HG03139 (cell line): ENCODE measurements around the gene TCF7L2.
"Not testable (repeated sequence)": the region's sequence is repeated elsewhere in the genome, so short reads cannot be mapped to it uniquely, and the experiment has no call there.

Source experiments
- ATAC-seq: cut with Tn5 transposase; IDR thresholded peaks from one replicate; pipeline ENCODE4 v1.9.1; 2021; ENCODE audit not compliant: unreplicated experiment

TCF7L2 gene

DNA sequence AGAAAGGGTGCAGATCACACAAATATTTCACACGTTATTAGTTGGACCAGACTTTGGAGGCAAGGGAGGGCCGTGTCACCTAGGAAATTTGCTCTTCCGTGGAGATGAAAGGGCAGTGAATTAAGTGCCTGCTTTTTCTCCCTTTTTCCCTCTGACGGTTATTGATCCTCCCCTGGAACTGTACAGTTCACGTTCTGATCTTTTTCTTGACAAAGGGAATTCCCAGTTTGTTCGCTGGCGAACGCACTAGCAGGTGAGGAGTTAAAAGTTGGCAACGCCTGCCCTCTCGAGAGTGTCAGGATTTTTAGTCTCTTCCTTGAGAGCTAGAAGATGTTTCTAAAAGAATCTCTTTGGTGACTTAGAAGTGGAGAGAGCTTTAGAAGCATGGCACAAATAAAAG, 111.5 kb downstream of the TCF7L2 start:
- no peak for ATAC-seq

DNA sequence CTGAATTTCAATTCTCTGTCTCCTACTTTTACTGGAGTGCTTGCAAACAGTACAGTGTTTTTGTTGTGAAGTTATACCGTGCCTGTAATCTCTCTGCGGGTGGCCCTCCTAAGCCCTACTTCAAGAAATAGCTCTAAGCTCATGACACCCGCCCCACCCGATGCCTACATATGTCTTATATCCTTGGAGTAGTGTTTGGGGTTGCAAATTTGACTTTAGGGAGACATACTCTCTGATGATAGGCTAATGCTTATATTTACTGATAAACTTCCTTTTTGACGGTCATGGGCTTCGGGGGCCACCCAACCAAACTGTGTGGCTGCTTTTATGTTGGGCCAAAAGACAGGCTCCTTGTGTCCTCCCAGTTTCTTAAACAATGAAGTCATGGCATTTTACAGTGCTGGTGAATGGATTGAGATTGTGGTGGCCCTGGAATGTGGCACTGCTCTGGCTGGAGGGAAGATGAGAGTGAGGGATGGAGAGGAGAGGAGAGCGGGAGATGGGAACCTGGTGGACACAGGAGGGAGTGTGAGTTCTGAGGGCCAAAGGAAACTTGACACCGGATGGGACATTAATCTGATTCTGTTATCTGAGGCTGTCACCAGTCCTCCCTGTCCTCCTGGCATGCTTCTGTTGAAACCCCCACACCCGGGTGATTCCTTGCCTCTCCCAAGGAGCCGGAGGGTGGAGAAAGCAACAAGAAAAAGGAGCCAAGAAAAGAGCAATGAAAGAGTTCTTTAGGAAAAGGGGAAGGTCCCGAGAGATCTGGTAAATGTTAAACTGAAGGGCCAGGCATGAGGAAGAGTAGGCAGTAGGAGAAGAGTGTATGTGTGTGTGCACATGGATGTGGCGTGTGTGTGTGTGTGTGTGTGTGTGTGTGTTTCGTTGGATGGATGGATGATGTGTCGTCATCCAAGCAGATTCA, 113.3 kb downstream of the TCF7L2 start:
- ATAC-seq: no peak

- no peak for ATAC-seq
Measured at GRCh38 chr10:113064039-113064438, 114.0 kb downstream of the TCF7L2 start.

GRCh38 chr10:113066120-113066519, 116.1 kb downstream of the TCF7L2 start:
- not testable (repeated sequence) for ATAC-seq

DNA sequence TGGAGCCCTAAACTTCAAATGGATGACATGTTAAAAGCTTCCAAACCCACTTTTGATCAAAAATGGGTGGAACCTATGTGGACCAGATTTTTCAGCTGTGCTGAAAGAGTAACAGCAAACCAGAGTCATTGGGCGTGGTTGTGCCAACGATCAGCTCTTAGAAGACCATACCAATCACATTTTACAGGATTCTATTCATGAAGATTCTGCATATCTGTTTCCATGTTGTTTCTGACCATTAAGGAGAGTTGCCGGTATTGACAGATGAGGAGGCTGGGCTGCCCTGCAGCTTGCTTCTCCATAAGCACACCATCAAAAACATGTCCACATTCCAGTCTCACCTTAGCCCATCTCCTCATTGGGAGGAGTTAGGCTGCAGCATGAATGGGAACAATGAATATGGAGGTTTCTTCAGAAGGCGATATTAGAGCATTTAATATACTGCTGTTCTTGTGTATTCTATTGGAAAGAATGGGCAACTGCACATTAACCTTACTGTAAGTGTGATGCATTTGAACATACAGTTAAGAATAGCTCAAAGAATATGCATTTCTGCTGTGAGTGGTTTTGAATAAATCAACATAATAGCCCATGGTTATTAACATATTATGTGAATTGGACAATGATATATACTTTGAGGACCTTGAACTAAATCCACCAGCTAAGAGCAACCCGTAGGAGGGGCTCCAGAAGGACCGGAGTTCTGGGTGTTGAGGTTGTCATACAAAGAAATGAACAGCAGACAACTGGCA, 116.7 kb downstream of the TCF7L2 start:
- ATAC-seq: no peak

GRCh38 chr10:113067501-113067900, 117.5 kb downstream of the TCF7L2 start:
- ATAC-seq: no peak

- no peak for ATAC-seq
Measured at GRCh38 chr10:113068178-113068890, 118.3 kb downstream of the TCF7L2 start.

DNA sequence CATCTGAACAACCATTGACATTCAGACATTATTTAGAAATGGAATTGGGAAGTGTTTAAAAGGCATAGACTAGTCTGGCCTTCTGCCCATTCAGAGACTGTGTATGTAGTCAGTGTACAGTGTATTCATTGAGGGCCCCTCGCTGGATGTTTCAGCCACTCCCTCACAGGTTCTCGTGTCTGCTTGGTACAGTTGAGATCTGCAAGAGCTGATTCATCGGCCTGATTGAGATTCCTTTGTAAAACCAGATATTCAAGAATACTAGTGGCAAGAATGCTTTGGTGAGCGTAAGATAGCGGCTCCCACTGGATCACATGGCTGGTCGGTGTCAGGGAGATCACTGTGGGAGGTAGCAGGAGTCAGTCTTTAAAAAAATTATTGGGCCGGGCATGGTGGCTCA, 119.5 kb downstream of the TCF7L2 start:
- no peak for ATAC-seq

- no peak for ATAC-seq
Measured at GRCh38 chr10:113071446-113071845, 121.4 kb downstream of the TCF7L2 start.

GRCh38 chr10:113073549-113074189, 123.6 kb downstream of the TCF7L2 start:
- ATAC-seq: no peak

- ATAC-seq: no peak
Measured at GRCh38 chr10:113076949-113077348, 126.9 kb downstream of the TCF7L2 start.

DNA sequence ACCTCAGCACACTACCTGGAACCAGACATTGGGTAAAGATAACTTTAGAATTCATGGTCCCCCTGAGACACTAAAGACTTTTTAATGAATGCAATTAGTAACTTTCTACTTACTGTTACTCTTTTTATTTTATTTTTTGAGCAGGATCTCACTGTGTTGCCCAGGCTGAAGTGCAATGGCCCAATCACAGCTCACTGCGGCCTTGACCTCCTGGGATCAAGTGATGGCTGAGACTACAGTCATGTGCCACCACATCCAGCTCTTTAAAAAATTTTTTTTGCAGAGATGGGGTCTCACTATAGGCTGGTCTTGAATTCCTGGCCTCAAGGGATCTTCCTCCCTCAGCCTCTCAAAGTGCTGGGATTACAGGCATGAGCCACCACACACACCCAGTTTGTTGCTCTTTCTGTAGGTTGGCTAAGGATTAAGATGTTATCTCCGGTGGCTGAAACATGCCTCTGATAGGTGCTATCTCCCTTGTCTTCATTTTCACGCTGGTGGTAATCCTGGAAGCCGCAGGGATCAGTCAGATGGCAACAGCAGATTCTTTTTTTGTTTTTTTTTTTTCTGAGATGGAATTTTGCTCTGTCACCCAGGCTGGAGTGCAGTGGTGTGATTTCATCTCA, 128.3 kb downstream of the TCF7L2 start:
- ATAC-seq: no peak

- no peak for ATAC-seq
Measured at GRCh38 chr10:113080061-113080924, 130.2 kb downstream of the TCF7L2 start.

DNA sequence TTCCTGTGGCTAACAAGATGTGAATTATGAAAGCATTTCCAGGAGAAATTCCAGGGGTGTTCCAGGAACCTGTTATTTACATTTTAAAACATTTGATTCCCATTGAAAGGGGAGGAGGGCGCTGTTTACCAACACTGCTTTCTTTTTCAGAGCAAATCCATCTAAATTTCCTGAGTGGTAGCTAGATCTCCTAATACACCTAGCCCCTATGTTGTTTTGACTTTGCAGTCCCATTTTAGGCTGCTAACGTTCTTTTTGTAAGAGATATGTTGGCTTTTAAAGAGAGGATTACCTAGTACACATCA, 130.8 kb downstream of the TCF7L2 start:
- ATAC-seq: no peak

DNA sequence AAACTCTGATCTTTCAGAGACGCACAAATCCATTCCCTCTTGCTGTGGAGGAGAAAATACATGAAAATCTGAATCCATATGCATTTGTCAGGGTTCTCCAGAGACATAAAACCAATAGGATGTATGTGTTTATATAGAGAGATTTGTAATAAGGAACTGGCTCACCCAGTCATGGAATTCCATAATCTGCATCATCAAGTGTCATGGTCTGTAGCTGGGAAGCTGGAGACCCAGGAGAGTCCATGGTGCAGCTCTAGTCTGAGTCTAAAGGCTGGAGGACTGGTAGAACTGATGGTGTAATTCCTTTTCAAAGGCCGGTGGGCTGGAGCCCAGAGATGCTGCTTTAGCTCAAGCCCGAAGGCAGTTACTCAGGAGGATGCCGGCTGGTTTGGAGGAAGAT, 134.0 kb downstream of the TCF7L2 start:
- no peak for ATAC-seq

DNA sequence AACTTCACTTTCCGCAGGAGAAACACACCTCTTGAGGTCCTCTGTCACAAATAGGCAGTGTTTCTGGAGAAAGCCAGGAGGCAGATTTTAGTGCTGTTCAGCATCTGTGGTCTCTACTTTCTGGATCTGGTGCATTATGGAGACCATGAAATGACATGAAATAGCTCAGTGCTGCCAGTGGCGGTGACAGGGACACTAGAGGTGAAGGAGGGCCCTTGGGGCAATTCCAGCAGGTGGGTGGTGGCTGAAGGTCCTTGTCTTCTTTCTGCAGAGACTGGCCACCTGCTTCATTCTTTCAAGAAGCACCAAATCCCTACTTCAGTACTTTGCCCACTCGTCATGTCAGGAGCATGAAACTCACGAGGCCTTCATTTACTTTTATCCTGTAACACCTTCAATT, 135.7 kb downstream of the TCF7L2 start:
- no peak for ATAC-seq

DNA sequence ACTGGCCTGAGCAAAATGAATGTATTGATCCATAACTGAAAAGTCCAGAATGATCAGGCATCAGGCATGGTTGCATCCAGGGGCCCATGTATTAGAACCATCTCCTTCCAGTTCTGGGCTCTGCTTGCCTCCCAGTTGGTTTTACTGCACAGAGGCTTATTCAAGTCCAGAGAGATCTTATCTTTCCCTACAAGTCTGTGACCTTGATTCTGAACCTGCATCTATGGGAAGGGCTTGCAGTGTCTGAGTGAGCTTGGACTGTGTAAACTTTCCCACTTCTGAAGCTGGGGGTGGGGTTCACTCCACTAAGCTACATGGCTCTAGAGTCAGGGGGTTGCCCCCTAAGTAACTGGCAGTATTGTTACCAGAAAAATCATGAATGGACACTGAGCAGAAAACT, 136.2 kb downstream of the TCF7L2 start:
- no peak for ATAC-seq

DNA sequence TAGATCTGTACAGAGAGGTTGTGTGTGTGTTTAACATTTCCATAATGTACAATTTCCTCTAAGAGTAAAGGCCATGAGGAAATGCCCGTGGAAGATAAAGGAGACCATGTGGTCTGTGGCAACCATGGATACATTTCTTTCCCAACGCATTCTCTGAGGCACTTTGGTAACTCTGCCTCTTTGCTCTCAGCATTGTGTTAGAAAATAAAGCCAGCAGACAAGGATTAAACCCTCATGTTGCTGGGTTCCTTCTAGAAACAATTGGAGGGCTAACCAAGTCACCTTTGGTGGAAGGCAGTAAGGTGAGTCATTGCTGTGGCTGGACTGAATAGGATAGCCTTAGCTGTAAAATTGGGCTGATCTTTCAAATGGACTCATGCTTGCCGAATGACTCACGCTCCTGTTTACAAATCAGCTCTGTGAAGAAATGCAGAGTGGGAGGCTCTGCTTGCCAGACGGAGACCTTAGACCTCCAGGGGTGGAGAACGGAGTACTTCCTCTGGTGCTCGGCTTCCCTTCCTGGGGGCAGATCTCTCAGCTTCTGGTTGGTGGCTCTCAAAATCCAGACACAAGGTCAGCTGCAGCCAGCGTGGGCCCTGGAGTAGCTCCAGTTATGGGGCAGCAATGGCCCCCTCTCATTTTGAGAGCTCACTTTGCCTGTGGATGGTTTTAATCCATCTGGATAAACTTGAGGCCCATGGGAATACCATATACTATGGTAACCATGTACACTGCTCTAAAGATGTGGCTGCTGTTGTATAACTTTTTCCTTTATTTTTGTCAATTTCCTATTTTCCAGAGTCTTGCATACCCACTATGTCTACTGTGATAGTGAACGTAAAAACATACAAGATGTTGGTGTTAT, 137.3 kb downstream of the TCF7L2 start:
- ATAC-seq: no peak

- no peak for ATAC-seq
Measured at GRCh38 chr10:113088194-113088593, 138.1 kb downstream of the TCF7L2 start.
